Thyroid gland (tissue), 4 donors: ENCODE data around the gene TET1.

Source experiments
- POLR2A ChIP-seq, 2 donors: fragments of 450-650 bp; IDR thresholded peaks; one replicate each; pipeline ENCODE4 v1.6.1; 2017; ENCODE audit warnings: antibody characterized with exemption in 2 of 2, mild to moderate bottlenecking in 2 of 2, moderate library complexity in 1 of 2
- TF ChIP-seq, protein P1 (sequence below), 6 experiments: fragments of 200-600 bp in 3 of 6; fragments of 450-650 bp in 3 of 6; sonication (generic) in 3 of 6; IDR thresholded peaks; one replicate each; pipeline ENCODE4 v1.5.1; 2016 to 2019; ENCODE audit warnings: antibody characterized with exemption in 6 of 6, mild to moderate bottlenecking in 2 of 6, inconsistent platforms in 1 of 6, moderate library complexity in 1 of 6

DNA sequence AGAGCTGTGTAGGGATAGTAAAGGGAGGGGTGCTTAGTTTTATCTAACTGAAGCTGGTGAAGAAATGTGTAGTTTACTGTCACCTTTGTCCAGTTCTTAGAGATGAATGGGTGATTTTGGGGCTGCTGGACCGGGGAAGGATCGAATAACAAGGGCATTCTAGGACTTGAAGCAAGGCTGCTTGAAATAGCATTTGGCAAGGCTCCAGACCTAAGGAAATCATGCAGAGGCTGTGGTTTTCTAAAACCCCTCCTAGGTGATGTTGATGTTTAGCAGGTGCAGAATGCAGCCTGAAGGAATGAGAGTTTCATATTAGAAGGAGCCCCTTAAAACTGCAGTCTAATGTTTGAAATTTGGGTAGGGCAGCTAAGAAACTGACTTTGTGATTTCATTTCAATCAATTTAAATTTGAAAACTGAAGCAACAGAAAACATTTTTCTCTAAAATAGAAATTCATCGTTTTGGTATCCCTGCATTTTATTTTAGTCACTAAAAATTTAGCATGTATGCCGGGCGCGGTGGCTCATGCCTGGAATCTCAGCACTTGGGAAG, 68.5 kb downstream of the TET1 start:
- TF ChIP-seq, protein P1, sequence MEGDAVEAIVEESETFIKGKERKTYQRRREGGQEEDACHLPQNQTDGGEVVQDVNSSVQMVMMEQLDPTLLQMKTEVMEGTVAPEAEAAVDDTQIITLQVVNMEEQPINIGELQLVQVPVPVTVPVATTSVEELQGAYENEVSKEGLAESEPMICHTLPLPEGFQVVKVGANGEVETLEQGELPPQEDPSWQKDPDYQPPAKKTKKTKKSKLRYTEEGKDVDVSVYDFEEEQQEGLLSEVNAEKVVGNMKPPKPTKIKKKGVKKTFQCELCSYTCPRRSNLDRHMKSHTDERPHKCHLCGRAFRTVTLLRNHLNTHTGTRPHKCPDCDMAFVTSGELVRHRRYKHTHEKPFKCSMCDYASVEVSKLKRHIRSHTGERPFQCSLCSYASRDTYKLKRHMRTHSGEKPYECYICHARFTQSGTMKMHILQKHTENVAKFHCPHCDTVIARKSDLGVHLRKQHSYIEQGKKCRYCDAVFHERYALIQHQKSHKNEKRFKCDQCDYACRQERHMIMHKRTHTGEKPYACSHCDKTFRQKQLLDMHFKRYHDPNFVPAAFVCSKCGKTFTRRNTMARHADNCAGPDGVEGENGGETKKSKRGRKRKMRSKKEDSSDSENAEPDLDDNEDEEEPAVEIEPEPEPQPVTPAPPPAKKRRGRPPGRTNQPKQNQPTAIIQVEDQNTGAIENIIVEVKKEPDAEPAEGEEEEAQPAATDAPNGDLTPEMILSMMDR (IDR thresholded peaks at IDR 0.05): no peak
- no peak for TF ChIP-seq POLR2A (IDR thresholded peaks at IDR 0.05)
